ENCODE measurements around the gene CEACAM19.

- no peak for TF ChIP-seq CTCF (IDR thresholded peaks at IDR 0.05)
- TF ChIP-seq POLR2A (IDR thresholded peaks at IDR 0.05), result no peak
Observed at GRCh38 chr19:44645407-44646048, 25.8 kb upstream of the CEACAM19 start.

Measured in gastroesophageal sphincter (tissue), 3 donors.